ENCODE measurements around the gene MLN.

DNA sequence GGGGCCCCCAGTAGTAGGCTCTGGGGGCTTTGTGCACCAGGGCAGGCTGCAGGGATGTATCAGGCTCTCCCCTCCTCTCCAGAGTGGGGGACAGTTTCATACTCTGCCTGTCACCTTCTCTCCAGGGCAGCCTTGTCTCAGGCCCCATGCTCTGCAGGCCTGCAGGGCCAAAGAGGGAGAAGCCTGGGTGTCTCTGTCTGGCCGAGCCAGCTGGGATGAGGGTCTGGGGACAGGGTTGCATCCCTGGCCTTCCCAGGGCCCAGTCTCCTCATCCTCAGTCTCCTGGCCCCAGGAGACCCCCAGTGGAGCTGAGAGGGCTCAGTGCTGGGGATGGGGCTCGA, 42.3 kb downstream of the MLN start:
- TF ChIP-seq, protein P1, sequence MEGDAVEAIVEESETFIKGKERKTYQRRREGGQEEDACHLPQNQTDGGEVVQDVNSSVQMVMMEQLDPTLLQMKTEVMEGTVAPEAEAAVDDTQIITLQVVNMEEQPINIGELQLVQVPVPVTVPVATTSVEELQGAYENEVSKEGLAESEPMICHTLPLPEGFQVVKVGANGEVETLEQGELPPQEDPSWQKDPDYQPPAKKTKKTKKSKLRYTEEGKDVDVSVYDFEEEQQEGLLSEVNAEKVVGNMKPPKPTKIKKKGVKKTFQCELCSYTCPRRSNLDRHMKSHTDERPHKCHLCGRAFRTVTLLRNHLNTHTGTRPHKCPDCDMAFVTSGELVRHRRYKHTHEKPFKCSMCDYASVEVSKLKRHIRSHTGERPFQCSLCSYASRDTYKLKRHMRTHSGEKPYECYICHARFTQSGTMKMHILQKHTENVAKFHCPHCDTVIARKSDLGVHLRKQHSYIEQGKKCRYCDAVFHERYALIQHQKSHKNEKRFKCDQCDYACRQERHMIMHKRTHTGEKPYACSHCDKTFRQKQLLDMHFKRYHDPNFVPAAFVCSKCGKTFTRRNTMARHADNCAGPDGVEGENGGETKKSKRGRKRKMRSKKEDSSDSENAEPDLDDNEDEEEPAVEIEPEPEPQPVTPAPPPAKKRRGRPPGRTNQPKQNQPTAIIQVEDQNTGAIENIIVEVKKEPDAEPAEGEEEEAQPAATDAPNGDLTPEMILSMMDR (IDR thresholded peaks at IDR 0.05): no peak
- no peak for TF ChIP-seq POLR2A (IDR thresholded peaks at IDR 0.05)
